Heart left ventricle (tissue), 16 donors: ENCODE results near the gene MRPS5. TPM values are rescaled to one million over a fixed set of nuclear protein-coding genes. Genes with fewer than 3 reads are reported as not detected.
A peak's percentile ranks its signal among the peaks of the same experiment; 100 is the strongest.

Experiments used
- ATAC-seq, 4 donors: fragments of 200-7000 bp; cut with Tn5 transposase; one replicate each; pipeline ENCODE4 v1.9.1; 2020 to 2022; ENCODE audit warnings: moderate library complexity in 4 of 4, mild to moderate bottlenecking in 3 of 4, moderate number of reproducible peaks in 1 of 4
- DNase-seq, 5 donors: peaks; one replicate each; pipeline ENCODE4 v3.0.0-alpha.2; 2020
- H3K27ac ChIP-seq, 12 donors: fragments of 200-600 bp; sonication (generic) in 4 of 12; one replicate each; pipeline versions ENCODE4 v1.5.0 to v1.8.0; 2016 to 2022; ENCODE audit warnings: mild to moderate bottlenecking in 2 of 12
- H3K27me3 ChIP-seq, 9 donors: fragments of 200-600 bp; sonication (generic) in 2 of 9; one replicate each; pipeline versions ENCODE4 v1.5.1 to v1.8.0; 2016 to 2022; ENCODE audit warnings: mild to moderate bottlenecking in 3 of 9
- H3K36me3 ChIP-seq, 9 donors: fragments of 200-600 bp; sonication (generic) in 2 of 9; one replicate each; pipeline versions ENCODE4 v1.5.0 to v1.8.0; 2018 to 2022; ENCODE audit warnings: mild to moderate bottlenecking in 2 of 9
- H3K4me1 ChIP-seq, 12 donors: fragments of 200-600 bp; sonication (generic) in 4 of 12; one replicate each; pipeline versions ENCODE4 v1.5.0 to v1.8.0; 2016 to 2022; ENCODE audit warnings: mild to moderate bottlenecking in 3 of 12
- H3K4me3 ChIP-seq, 12 donors: fragments of 200-600 bp; sonication (generic) in 4 of 12; one replicate each; pipeline versions ENCODE4 v1.5.0 to v1.8.0; 2017 to 2022; ENCODE audit warnings: mild to moderate bottlenecking in 9 of 12, moderate library complexity in 4 of 12
- H3K9me3 ChIP-seq, 12 donors: fragments of 200-600 bp; sonication (generic) in 4 of 12; one replicate each; pipeline versions ENCODE4 v1.5.0 to v1.8.0; 2016 to 2022; ENCODE audit warnings: mild to moderate bottlenecking in 1 of 12
- CTCF ChIP-seq, 12 donors: fragments of 200-600 bp; sonication (generic) in 4 of 12; IDR thresholded peaks; one replicate each; pipeline versions ENCODE4 v1.5.0 to v1.8.0; 2018 to 2022; ENCODE audit warnings: antibody characterized with exemption in 12 of 12, mild to moderate bottlenecking in 5 of 12
- POLR2A ChIP-seq, 2 donors: fragments of 450-650 bp; IDR thresholded peaks; one replicate each; pipeline ENCODE4 v1.6.1; 2017; ENCODE audit warnings: antibody characterized with exemption in 2 of 2, mild to moderate bottlenecking in 2 of 2, moderate library complexity in 2 of 2
- WGBS, 4 donors: extraction: QIAGEN DNeasy Blood & Tissue Kit in 2 of 4; methylation state at CpG; one replicate each; pipeline versions ENCODE4 v1.1.5 to v1.1.7; 2013 to 2018; 5-methylcytosine and 5-hydroxymethylcytosine counted together
- intact Hi-C, 10 donors: fragments of 100-400 bp; cut with DNase I; formaldehyde crosslinking; loops; one replicate each; pipeline versions ENCODE4 v1.11.1 to v1.14.2; 2022
- polyA plus RNA-seq, 2 donors: library from polyadenylated mRNA; stranded (reverse); fragments of 200-250 nt; gene quantifications; one replicate each; pipeline ENCODE4 v1.2.3, GENCODE V29; 2013
- total RNA-seq, 9 donors: library from RNA; depleted of rRNA in 2 of 9; stranded (reverse); fragments of >200 nt in 2 of 9; fragmentation: NEBNext Ultra II Directional in 3 of 9; extraction: Animal tissue kit (Norgen Biotek cat#: 25700) in 3 of 9; gene quantifications; one replicate each; pipeline versions ENCODE4 v1.1.0 to v1.2.4, GENCODE V29; 2016 to 2023
- donor health status: ischemic (EF 13 %, LVEDD 7.1; RV severe dilation, severe dysfunction).
- donor health status: healthy with polysubstance abuse.
- donor health status: DM: no; HTN: yes; CAD: no.
- donor health status: DM: no; HTN: no; CAD: no.
- donor health status: ischemic (EF 25% LVEDD 6.9; RV normal size, moderate dysfunction).
- donor health status: ischemic (EF 25% LVEDD 5.7; RV mildly dilated, moderate dysfunction).
- donor health status: healthy.
- donor health status: DM: yes; HTN: yes; CAD: no.
- donor health status: ischemic (EF 35%, LVEDD 5.7; RV mildly dilated, moderate dysfunction).
- donor health status: nonischemic (EF 11% LVEDD 7.7; RV severe dilation, severe dysfunction).
- donor health status: DM: yes; HTN: yes; CAD: no.
- donor health status: PGD.
- donor health status: ischemic (EF 29% LVEDD 5.4; RV normal size, mild dysfunction).
- donor health status: nonischemic (EF 23%, LVEDD 6.1; RV moderate dilation, normal function).

Gene MRPS5
- total and polyA plus RNA-seq, 11 donors, result 52.4 to 116 (median 71.2) TPM

GRCh38 chr2:95158441-95158840 lies 36.8 kb upstream of the MRPS5 start:
- no peak for ATAC-seq
- H3K27ac ChIP-seq, result peak overlapping the region in 6 of 12 donors; percentile 76 to 88 (median 80)
- 51 to 71% (median 58%) methylated on average over 10 of the region's 10 CpGs for WGBS, 4 donors

GRCh38 chr2:95149397-95149984 lies 27.9 kb upstream of the MRPS5 start:
- no peak for DNase-seq
- peaks cover 0 to 100% (median 92%) of the 10 kb centered on the region in 12 donors for H3K9me3 ChIP-seq

More at GRCh38 chr2:95158441-95158840, 36.8 kb upstream of the MRPS5 start:
- no peak for TF ChIP-seq POLR2A (IDR thresholded peaks at IDR 0.05)
- TF ChIP-seq CTCF (IDR thresholded peaks at IDR 0.05), result no peak
- Histone ChIP-seq H3K27me3 (no peaks in the 10 kb centered on the region), H3K4me1 (peaks cover 4 to 22% (median 12%) of the 10 kb centered on the region in 12 donors), H3K9me3 (peaks cover 0 to 24% (median 5%) of the 10 kb centered on the region in 12 donors), H3K36me3 (peaks cover 0 to 37% (median 25%) of the 10 kb centered on the region in 9 donors), H3K4me3 (peak overlapping the region; percentile 50 to 93 (median 81))
- intact Hi-C loops, result loop anchor here in 4 of 10 donors (2.0 to 5.0 kb wide), 2 partner anchors 36 kb away; partner anchors contain the start of gene MRPS5 (in 3 of the 4)
- DNase-seq, result no peak

GRCh38 chr2:95143838-95144237 lies 22.2 kb upstream of the MRPS5 start:
- peaks cover 0 to 66% (median 0%) of the 10 kb centered on the region in 9 donors for H3K36me3 ChIP-seq
- intact Hi-C loops, result no loop called here
- H3K9me3 ChIP-seq, result peaks cover 4 to 99% (median 80%) of the 10 kb centered on the region in 12 donors
- no peak overlapping the region for H3K27ac ChIP-seq
- DNase-seq (no peak), ATAC-seq (no peak)
- H3K4me3 ChIP-seq, result no peak overlapping the region
- no peaks in the 10 kb centered on the region for H3K27me3 ChIP-seq
- no peak for TF ChIP-seq POLR2A (IDR thresholded peaks at IDR 0.05)
- TF ChIP-seq CTCF (IDR thresholded peaks at IDR 0.05), result no peak
- 96 to 100% (median 98%) methylated on average over 2 of the region's 2 CpGs for WGBS, 4 donors
- no peaks in the 10 kb centered on the region for H3K4me1 ChIP-seq

More at GRCh38 chr2:95149397-95149984, 27.9 kb upstream of the MRPS5 start:
- Histone ChIP-seq H3K4me1 (no peaks in the 10 kb centered on the region), H3K27ac (no peak overlapping the region), H3K36me3 (peaks cover 15 to 99% (median 51%) of the 10 kb centered on the region in 9 donors), H3K27me3 (no peaks in the 10 kb centered on the region), H3K4me3 (no peak overlapping the region)
- no peak for ATAC-seq
- 92 to 99% (median 95%) methylated on average over 6 of the region's 6 CpGs for WGBS, 4 donors
- intact Hi-C loops, result no loop called here
- no peak for TF ChIP-seq CTCF (IDR thresholded peaks at IDR 0.05)
- no peak for TF ChIP-seq POLR2A (IDR thresholded peaks at IDR 0.05)

- H3K9me3 ChIP-seq, result peaks cover 0 to 66% (median 30%) of the 10 kb centered on the region in 12 donors
- WGBS, 4 donors, result 77 to 89% (median 82%) methylated on average over 1 of the region's 1 CpG
Observed at GRCh38 chr2:95138702-95139101, 17.1 kb upstream of the MRPS5 start.

More at GRCh38 chr2:95138702-95139101, 17.1 kb upstream of the MRPS5 start:
- DNase-seq, result no peak
- no peaks in the 10 kb centered on the region for H3K4me1 ChIP-seq
- intact Hi-C loops, result no loop called here
- ATAC-seq, result no peak
- H3K27me3 ChIP-seq, result no peaks in the 10 kb centered on the region
- H3K4me3 ChIP-seq, result no peak overlapping the region
- TF ChIP-seq POLR2A (IDR thresholded peaks at IDR 0.05) (no peak), CTCF (IDR thresholded peaks at IDR 0.05) (no peak)
- no peak overlapping the region for H3K27ac ChIP-seq
- peaks cover 0 to 20% (median 0%) of the 10 kb centered on the region in 9 donors for H3K36me3 ChIP-seq
